GM12864 (cell line): Measurements from ENCODE around the gene UMODL1.

Experiments
- DNase-seq: peaks from one replicate; pipeline ENCODE4 v3.0.0-alpha.2; 2011; ENCODE audit warnings: low read depth
- H3K4me3 ChIP-seq: 2 replicates; pipeline ENCODE4 v1.5.1; 2011; ENCODE audit warnings: mild to moderate bottlenecking, low read depth, low read length, control low read depth
- CTCF ChIP-seq: IDR thresholded peaks from 2 replicates; pipeline ENCODE4 v1.5.1; 2011; ENCODE audit warnings: low read depth, mild to moderate bottlenecking, moderate library complexity, low read length, control low read depth, inconsistent platforms; ENCODE audit errors: missing control alignments

UMODL1 gene

GRCh38 chr21:42190486-42190863 is 119.4 kb downstream of the UMODL1 start:
- H3K4me3 ChIP-seq: no peak overlapping the region
- DNase-seq: no peak
- TF ChIP-seq CTCF: no peak

- no peak for DNase-seq
These were observed 119.9 kb downstream of the UMODL1 start for GRCh38 chr21:42191064-42191463.

GRCh38 chr21:42191696-42192595 is 120.8 kb downstream of the UMODL1 start:
- H3K4me3 ChIP-seq: no peak overlapping the region
- TF ChIP-seq CTCF: no peak
- DNase-seq: no peak

More at GRCh38 chr21:42191064-42191463, 119.9 kb downstream of the UMODL1 start:
- no peak overlapping the region for H3K4me3 ChIP-seq
- no peak for TF ChIP-seq CTCF
